ENCODE measurements around the gene APBB2. TPM values are rescaled to one million over a fixed set of nuclear protein-coding genes. Genes with fewer than 3 reads are reported as not detected.
A peak's percentile ranks its signal among the peaks of the same experiment; 100 is the strongest.

Gene APBB2
- total and polyA plus RNA-seq, 2 of the 8 experiments (the other 6 are each of a cell fraction or from before 2014, with no cell fraction given), result 58.7 to 59.4 TPM

GRCh38 chr4:40874331-40874730, 340.0 kb downstream of the APBB2 start:
- Histone ChIP-seq H3K79me1 (ENCODE audit: low read depth, low read length) (no peaks in the 10 kb centered on the region), H3K9ac (replicated peaks in 1 of 4; ENCODE audit: extremely low read depth in 1 of 4, low read depth in 3 of 4, low read length in 3 of 4) (no peak overlapping the region), H3K4me2 (ENCODE audit: insufficient read depth in 1 of 2, low read depth in 2 of 2, low read length in 2 of 2) (0 out of 4 replicates have a peak overlapping the region, but pooled peaks of 1 of the 2 experiments have one; percentile 30), H4K5ac (ENCODE audit: insufficient read length, low read depth, low read length) (no peak overlapping the region), H4K8ac (ENCODE audit: extremely low read depth, insufficient read depth, low read length) (no peak overlapping the region), H3K79me2 (ENCODE audit: control insufficient read depth in 1 of 2, insufficient read depth in 2 of 2, low read length in 2 of 2) (no peaks in the 10 kb centered on the region), H3K23ac (ENCODE audit: insufficient read length) (no peak overlapping the region), H3K18ac (ENCODE audit: extremely low read depth, low read length) (no peak overlapping the region), H3K36me3 (ENCODE audit: control insufficient read depth in 2 of 4, insufficient read depth in 4 of 4, low read length in 3 of 4) (no peaks in the 10 kb centered on the region), H3K4ac (replicated peaks; ENCODE audit: insufficient read length, low read depth, low read length) (no peak overlapping the region), H3K27me3 (replicated peaks in 1 of 4; ENCODE audit: control insufficient read depth in 3 of 4, extremely low read depth in 1 of 4, insufficient read depth in 3 of 4, low read length in 3 of 4) (no peaks in the 10 kb centered on the region), H3K9me3 (ENCODE audit: insufficient read depth in 2 of 2, low read depth in 1 of 2, low read length in 1 of 2) (no peaks in the 10 kb centered on the region; a peak in 1 of 4 replicates), H2BK5ac (ENCODE audit: low read depth, low read length) (no peak overlapping the region), H3K23me2 (ENCODE audit: low read depth, low read length) (no peaks in the 10 kb centered on the region), H2BK20ac (ENCODE audit: low read length) (no peak overlapping the region), H3K4me1 (replicated peaks in 1 of 4; ENCODE audit: control insufficient read depth in 3 of 4, insufficient read depth in 4 of 4, low read length in 3 of 4) (no peaks in the 10 kb centered on the region; a peak in 2 of 7 replicates), H2BK120ac (replicated peaks; ENCODE audit: low read depth, low read length) (no peak overlapping the region), H3K56ac (replicated peaks; ENCODE audit: insufficient read length, low read depth, low read length) (no peak overlapping the region), H2AFZ (ENCODE audit: low read length) (no peak overlapping the region), H2BK12ac (ENCODE audit: low read depth, low read length) (no peak overlapping the region), H3K4me3 (ENCODE audit: extremely low read depth in 1 of 4, insufficient read depth in 2 of 4, low read depth in 3 of 4, low read length in 4 of 4) (no peak overlapping the region), H4K20me1 (replicated peaks in 1 of 2; ENCODE audit: control insufficient read depth in 1 of 2, insufficient read depth in 2 of 2, low read length in 2 of 2) (no peaks in the 10 kb centered on the region), H3K14ac (ENCODE audit: insufficient read length) (no peak overlapping the region), H3K27ac (ENCODE audit: low read depth, low read length) (no peak overlapping the region), H4K91ac (replicated peaks; ENCODE audit: insufficient read length, low read length) (no peak overlapping the region), H2BK15ac (ENCODE audit: low read length) (no peak overlapping the region), H2AK5ac (ENCODE audit: low read depth, low read length) (no peak overlapping the region)
- ChIA-PET CTCF (ENCODE audit: partially characterized antibody) (interaction anchor here (0.6 to 1.9 kb wide), 6 partner anchors 21 to 101 kb away, joined by 3 to 7 read pairs (median 4); no protein-coding TSS in a partner anchor), POLR2A (ENCODE audit: partially characterized antibody) (no interaction called here)
- TF ChIP-seq RBBP5 (IDR thresholded peaks at IDR 0.05; ENCODE audit: borderline replicate concordance, low read depth, low read length), result no peak
- no peak for TF ChIP-seq SRF (IDR thresholded peaks at IDR 0.05; ENCODE audit: low read depth, low read length)
- TF ChIP-seq MAX (IDR thresholded peaks at IDR 0.05), result no peak
- no peak for TF ChIP-seq POLR2A (IDR thresholded peaks at IDR 0.05; ENCODE audit: control extremely low read depth in 1 of 2, low read depth in 2 of 2, low read length in 2 of 2)
- TF ChIP-seq SP2 (IDR thresholded peaks at IDR 0.05; ENCODE audit: low read length), result no peak
- TF ChIP-seq JUN (IDR thresholded peaks at IDR 0.05; ENCODE audit: low read depth, low read length), result no peak
- TF ChIP-seq RFX5 (IDR thresholded peaks at IDR 0.05; ENCODE audit: borderline replicate concordance, low read depth, low read length), result no peak
- no peak for TF ChIP-seq POLR2AphosphoS5 (IDR thresholded peaks at IDR 0.05; ENCODE audit: low read depth, low read length)
- no peak for TF ChIP-seq BACH1 (IDR thresholded peaks at IDR 0.05; ENCODE audit: low read length)
- no peak for TF ChIP-seq SIRT6 (IDR thresholded peaks at IDR 0.05; ENCODE audit: low read length)
- DNase-seq (ENCODE audit: low read depth in 1 of 2, low spot score in 2 of 2) (no peak), FAIRE-seq (no peak)
- WGBS, 2 experiments (ENCODE audit: extremely low coverage in 1 of 2, insufficient coverage in 1 of 2, insufficient read length in 1 of 2, insufficient replicate concordance in 2 of 2, low coverage in 1 of 2, low lambda C conversion rate in 2 of 2, missing lambda C conversion rate in 1 of 2), result 78% methylated on average over 7 of the region's 7 CpGs; no CpG with 5 or more reads in 1 of the 2 experiments

Data from H1 (cell line).